ENCODE data around the gene SNX6. TPM values are rescaled to one million over a fixed set of nuclear protein-coding genes. Genes with fewer than 3 reads are reported as not detected.
A peak's percentile ranks its signal among the peaks of the same experiment; 100 is the strongest.
"Not testable (repeated sequence)": the region's sequence is repeated elsewhere in the genome, so short reads cannot be mapped to it uniquely, and the experiment has no call there.

The SNX6 gene
- total RNA-seq, 2 donors from 2014 or later: 67.3 to 87.2 TPM

- peak overlapping the region; percentile 60 for H3K27ac Mint-ChIP-seq
- H3K4me1 Mint-ChIP-seq; H3K4me3 Mint-ChIP-seq; ATAC-seq; H3K9me3 ChIP-seq (ENCODE audit: control insufficient read depth, low read length, poor library complexity, severe bottlenecking); DNase-seq; H3K27me3 Mint-ChIP-seq: not testable (repeated sequence)
- peaks cover 11% of the 10 kb centered on the region for H3K36me3 Mint-ChIP-seq (ENCODE audit: low read depth)
Measured at GRCh38 chr14:34520304-34520970, 109.5 kb downstream of the SNX6 start.

Other genes starting within 250 kb of the SNX6 start
- 1 to 10 TPM; 2.5 to 3.1 TPM for gene SPTSSA, start 167.9 kb downstream of the SNX6 start, total RNA-seq
- 10 to 100 TPM; 64.7 to 67.6 TPM for gene EAPP, start 90.4 kb downstream of the SNX6 start, total RNA-seq
- 10 to 100 TPM; 41.8 to 44.9 TPM for gene CFL2, start 84.4 kb upstream of the SNX6 start, total RNA-seq
- gene BAZ1A, start 245.2 kb upstream of the SNX6 start, total RNA-seq: 10 to 100 TPM; 44.7 to 51.7 TPM